Activated T-helper 1 cell treated with anti-CD3 and anti-CD28 coated beads, Interleukin-12 subunit alpha, Interleukin-12 subunit beta, Interleukin-2, Interleukin-4 antibody, amounts not matched to agents 30 ng/mL and 10 ng/mL and 1 ng/mL, durations not matched to agents 14 hours and 24 hours and 36 hours (primary cell): ENCODE data around the gene ISLR. TPM values are rescaled to one million over a fixed set of nuclear protein-coding genes. Genes with fewer than 3 reads are reported as not detected.
A peak's percentile ranks its signal among the peaks of the same experiment; 100 is the strongest.

Source experiments
- DNase-seq: peaks from one replicate; pipeline ENCODE4 v3.0.0; 2021; ENCODE audit warnings: low spot score
- H3K27ac Mint-ChIP-seq: one replicate; pipeline ENCODE4 v1.8.0; 2021; ENCODE audit warnings: mild to moderate bottlenecking, mixed read lengths
- H3K27me3 Mint-ChIP-seq: one replicate; pipeline ENCODE4 v1.8.0; 2022; ENCODE audit warnings: mild to moderate bottlenecking, moderate library complexity, mixed read lengths; ENCODE audit not compliant: insufficient read depth
- H3K36me3 Mint-ChIP-seq: one replicate; pipeline ENCODE4 v1.8.0; 2021; ENCODE audit warnings: low read depth, mixed read lengths
- H3K4me1 Mint-ChIP-seq: one replicate; pipeline ENCODE4 v1.8.0; 2021; ENCODE audit warnings: low read depth, mixed read lengths
- H3K4me3 Mint-ChIP-seq: one replicate; pipeline ENCODE4 v1.8.0; 2021; ENCODE audit warnings: mild to moderate bottlenecking, moderate library complexity, mixed read lengths
- H3K9me3 Mint-ChIP-seq: one replicate; pipeline ENCODE4 v1.8.0; 2021; ENCODE audit warnings: mixed read lengths
- intact Hi-C: fragments of 100-400 bp; cut with micrococcal nuclease; formaldehyde crosslinking; loops from one replicate; pipeline ENCODE4 v1.15.1; 2024
- total RNA-seq: library from RNA; stranded (reverse); gene quantifications from 2 replicates; pipeline ENCODE4 v1.2.3, GENCODE V29; 2022

Gene ISLR
- total RNA-seq, 1 donor from 2014 or later, result not detected

DNA sequence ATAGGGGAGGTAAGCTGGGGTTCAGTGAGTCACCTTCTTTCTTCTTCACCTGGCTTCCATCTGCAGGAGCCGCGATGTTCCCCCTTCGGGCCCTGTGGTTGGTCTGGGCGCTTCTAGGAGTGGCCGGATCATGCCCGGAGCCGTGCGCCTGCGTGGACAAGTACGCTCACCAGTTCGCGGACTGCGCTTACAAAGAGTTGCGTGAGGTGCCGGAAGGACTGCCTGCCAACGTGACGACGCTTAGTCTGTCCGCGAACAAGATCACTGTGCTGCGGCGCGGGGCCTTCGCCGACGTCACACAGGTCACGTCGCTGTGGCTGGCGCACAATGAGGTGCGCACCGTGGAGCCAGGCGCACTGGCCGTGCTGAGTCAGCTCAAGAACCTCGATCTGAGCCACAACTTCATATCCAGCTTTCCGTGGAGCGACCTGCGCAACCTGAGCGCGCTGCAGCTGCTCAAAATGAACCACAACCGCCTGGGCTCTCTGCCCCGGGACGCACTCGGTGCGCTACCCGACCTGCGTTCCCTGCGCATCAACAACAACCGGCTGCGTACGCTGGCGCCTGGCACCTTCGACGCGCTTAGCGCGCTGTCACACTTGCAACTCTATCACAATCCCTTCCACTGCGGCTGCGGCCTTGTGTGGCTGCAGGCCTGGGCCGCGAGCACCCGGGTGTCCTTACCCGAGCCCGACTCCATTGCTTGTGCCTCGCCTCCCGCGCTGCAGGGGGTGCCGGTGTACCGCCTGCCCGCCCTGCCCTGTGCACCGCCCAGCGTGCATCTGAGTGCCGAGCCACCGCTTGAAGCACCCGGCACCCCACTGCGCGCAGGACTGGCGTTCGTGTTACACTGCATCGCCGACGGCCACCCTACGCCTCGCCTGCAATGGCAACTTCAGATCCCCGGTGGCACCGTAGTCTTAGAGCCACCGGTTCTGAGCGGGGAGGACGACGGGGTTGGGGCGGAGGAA is 40.5 kb upstream of the ISLR start:
- H3K27ac Mint-ChIP-seq, result peak overlapping the region; percentile 55
- H3K36me3 Mint-ChIP-seq, result no peaks in the 10 kb centered on the region
- H3K27me3 Mint-ChIP-seq, result peaks cover 78% of the 10 kb centered on the region
- intact Hi-C loops, result no loop called here
- H3K9me3 Mint-ChIP-seq, result no peaks in the 10 kb centered on the region
- no peak for DNase-seq
- H3K4me3 Mint-ChIP-seq, result no peak overlapping the region
- H3K4me1 Mint-ChIP-seq, result peaks cover 23% of the 10 kb centered on the region

DNA sequence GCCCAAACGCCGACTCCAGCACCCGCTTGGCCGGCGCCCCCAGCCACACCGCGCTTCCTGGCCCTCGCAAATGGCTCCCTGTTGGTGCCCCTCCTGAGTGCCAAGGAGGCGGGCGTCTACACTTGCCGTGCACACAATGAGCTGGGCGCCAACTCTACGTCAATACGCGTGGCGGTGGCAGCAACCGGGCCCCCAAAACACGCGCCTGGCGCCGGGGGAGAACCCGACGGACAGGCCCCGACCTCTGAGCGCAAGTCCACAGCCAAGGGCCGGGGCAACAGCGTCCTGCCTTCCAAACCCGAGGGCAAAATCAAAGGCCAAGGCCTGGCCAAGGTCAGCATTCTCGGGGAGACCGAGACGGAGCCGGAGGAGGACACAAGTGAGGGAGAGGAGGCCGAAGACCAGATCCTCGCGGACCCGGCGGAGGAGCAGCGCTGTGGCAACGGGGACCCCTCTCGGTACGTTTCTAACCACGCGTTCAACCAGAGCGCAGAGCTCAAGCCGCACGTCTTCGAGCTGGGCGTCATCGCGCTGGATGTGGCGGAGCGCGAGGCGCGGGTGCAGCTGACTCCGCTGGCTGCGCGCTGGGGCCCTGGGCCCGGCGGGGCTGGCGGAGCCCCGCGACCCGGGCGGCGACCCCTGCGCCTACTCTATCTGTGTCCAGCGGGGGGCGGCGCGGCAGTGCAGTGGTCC is 39.7 kb upstream of the ISLR start:
- no peaks in the 10 kb centered on the region for H3K36me3 Mint-ChIP-seq
- H3K27me3 Mint-ChIP-seq, result peaks cover 79% of the 10 kb centered on the region
- peak overlapping the region; percentile 40 for H3K27ac Mint-ChIP-seq
- intact Hi-C loops, result no loop called here
- no peak overlapping the region for H3K4me3 Mint-ChIP-seq
- H3K9me3 Mint-ChIP-seq, result no peaks in the 10 kb centered on the region
- peaks cover 23% of the 10 kb centered on the region for H3K4me1 Mint-ChIP-seq
- no peak for DNase-seq

DNA sequence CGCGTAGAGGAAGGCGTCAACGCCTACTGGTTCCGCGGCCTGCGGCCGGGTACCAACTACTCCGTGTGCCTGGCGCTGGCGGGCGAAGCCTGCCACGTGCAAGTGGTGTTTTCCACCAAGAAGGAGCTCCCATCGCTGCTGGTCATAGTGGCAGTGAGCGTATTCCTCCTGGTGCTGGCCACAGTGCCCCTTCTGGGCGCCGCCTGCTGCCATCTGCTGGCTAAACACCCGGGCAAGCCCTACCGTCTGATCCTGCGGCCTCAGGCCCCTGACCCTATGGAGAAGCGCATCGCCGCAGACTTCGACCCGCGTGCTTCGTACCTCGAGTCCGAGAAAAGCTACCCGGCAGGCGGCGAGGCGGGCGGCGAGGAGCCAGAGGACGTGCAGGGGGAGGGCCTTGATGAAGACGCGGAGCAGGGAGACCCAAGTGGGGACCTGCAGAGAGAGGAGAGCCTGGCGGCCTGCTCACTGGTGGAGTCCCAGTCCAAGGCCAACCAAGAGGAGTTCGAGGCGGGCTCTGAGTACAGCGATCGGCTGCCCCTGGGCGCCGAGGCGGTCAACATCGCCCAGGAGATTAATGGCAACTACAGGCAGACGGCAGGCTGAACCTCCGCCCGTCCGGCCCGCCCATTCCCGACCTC is 39.0 kb upstream of the ISLR start:
- Mint-ChIP-seq H3K36me3 (no peaks in the 10 kb centered on the region), H3K9me3 (no peaks in the 10 kb centered on the region), H3K4me3 (no peak overlapping the region), H3K27me3 (peaks cover 75% of the 10 kb centered on the region), H3K27ac (peak overlapping the region; percentile 18), H3K4me1 (peaks cover 23% of the 10 kb centered on the region)
- no peak for DNase-seq
- intact Hi-C loops, result no loop called here

DNA sequence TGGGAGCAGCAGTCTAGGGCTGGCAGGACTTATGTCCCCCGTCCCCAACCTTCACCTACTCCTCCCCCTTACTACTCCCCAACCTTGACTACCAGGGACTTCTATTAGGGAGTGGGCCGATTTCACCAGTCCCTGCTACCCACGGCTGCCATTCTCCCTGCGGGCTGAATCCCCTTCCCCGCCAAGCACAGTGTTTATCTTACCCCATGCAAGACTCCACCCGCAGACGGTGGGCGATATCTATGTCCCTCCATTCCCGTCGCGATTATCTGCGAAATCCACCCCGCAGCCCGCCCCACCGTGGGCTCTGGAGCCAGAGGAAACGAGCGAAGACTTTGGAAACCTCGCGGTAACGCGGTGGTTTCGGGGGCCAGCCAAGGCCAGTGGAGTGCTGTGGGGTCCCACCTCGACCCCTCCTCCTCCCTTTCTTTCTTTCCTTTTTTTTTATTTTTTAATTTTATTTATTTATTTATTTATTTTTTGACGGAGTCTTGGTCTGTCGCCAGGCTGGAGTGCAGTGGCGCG is 38.4 kb upstream of the ISLR start:
- peaks cover 18% of the 10 kb centered on the region for H3K4me1 Mint-ChIP-seq
- intact Hi-C loops, result no loop called here
- DNase-seq, result no peak
- H3K9me3 Mint-ChIP-seq, result no peaks in the 10 kb centered on the region
- peaks cover 73% of the 10 kb centered on the region for H3K27me3 Mint-ChIP-seq
- H3K27ac Mint-ChIP-seq, result peak overlapping the region; percentile 61
- H3K4me3 Mint-ChIP-seq, result no peak overlapping the region
- no peaks in the 10 kb centered on the region for H3K36me3 Mint-ChIP-seq

DNA sequence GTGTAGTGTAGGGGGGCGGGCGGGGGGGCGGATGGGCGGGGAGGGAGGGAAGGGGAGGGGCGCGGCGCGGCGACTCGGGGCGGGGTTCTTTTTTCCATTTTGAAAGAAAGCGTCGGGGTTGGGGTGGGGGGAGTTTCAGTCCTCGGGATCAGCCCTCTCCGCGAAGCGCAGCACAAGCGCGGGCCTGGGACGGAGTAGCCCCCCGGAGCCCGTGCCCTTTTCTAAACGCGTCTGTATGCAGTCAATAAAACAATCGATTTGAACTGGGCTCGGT is 37.0 kb upstream of the ISLR start:
- Mint-ChIP-seq H3K9me3 (no peaks in the 10 kb centered on the region), H3K4me3 (peak overlapping the region; percentile 52), H3K27ac (peak overlapping the region; percentile 40), H3K27me3 (peaks cover 68% of the 10 kb centered on the region), H3K4me1 (peaks cover 18% of the 10 kb centered on the region), H3K36me3 (no peaks in the 10 kb centered on the region)
- DNase-seq, result no peak
- intact Hi-C loops, result no loop called here

DNA sequence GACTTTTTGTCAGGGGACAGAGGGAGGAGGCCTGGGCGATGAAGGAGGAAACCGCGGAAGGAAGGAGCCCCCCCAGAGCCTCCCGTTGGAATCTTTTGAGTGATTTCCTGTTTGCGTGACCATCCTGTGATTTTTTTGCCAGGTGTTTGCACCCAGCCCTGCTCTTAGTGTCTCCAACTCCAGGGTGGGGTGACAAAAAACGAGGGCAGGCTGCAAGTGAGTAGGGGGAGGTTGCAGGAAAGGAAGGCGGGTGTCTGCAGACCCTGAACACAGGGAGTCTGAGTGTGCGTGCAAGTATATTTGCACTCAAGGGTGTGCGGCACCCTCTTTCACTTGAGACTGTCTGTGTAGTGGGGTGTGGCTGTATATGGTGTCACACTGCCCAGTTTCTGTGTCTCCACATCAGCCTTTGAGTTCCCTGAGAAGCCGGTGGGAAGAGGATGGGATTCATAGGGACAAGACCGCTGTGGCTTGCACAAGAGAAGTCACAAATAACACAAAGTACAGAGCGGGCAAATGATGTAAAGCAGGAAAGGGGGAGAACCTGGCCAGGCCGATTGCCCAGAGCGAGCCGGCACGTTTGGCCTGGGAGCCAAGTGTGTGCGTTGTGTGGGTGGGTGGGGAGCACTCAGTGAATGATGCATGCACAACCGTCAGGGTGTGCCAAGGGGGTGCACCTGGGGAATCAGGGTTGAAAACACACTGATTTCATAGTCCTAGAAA is 36.5 kb upstream of the ISLR start:
- no peak for DNase-seq
- peak overlapping the region; percentile 52 for H3K4me3 Mint-ChIP-seq
- peaks cover 63% of the 10 kb centered on the region for H3K27me3 Mint-ChIP-seq
- no peaks in the 10 kb centered on the region for H3K9me3 Mint-ChIP-seq
- peaks cover 14% of the 10 kb centered on the region for H3K4me1 Mint-ChIP-seq
- H3K36me3 Mint-ChIP-seq, result no peaks in the 10 kb centered on the region
- intact Hi-C loops, result no loop called here
- H3K27ac Mint-ChIP-seq, result peak overlapping the region; percentile 40

DNA sequence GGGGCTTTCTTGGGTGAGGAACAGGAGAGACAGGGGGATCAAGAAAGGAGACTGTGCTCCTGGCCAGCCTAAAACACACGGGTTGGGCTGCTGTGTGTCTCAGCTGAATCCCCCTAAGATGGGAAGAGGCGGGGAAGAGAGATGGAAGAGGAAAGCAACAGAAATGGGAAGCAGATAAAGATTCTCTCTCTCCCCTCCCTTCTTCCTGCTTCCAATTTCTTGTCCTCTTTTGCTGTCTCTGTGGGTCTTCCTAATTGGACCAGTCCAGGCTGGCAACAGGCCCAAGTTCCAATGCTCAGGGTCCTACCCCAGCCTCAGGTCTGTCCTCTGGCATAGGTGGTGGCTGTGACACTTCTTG is 36.0 kb upstream of the ISLR start:
- Mint-ChIP-seq H3K4me3 (no peak overlapping the region), H3K4me1 (peaks cover 10% of the 10 kb centered on the region), H3K27ac (no peak overlapping the region), H3K9me3 (no peaks in the 10 kb centered on the region), H3K27me3 (peaks cover 61% of the 10 kb centered on the region), H3K36me3 (no peaks in the 10 kb centered on the region)
- intact Hi-C loops, result no loop called here
- no peak for DNase-seq

DNA sequence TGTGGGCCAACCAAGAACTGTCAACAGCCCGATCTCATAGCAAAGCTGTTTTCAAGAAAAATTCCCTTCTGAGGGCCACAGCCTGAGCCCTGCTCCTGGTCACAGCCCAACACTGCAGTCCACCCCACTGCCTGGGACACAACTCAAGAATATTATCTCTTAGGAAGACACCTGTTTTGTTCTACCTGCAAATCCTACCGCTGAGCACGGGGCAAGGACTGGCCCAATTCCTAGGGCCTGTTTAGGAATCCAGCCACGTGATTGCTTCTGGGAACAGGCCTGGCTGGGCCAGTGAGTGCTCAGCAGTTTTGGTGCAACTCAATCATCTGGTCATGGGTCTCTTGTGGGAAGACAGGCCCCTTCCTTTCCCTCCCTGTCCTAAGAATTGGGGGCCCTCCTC is 34.9 kb upstream of the ISLR start:
- Mint-ChIP-seq H3K36me3 (no peaks in the 10 kb centered on the region), H3K4me3 (no peak overlapping the region), H3K9me3 (no peaks in the 10 kb centered on the region), H3K4me1 (peaks cover 10% of the 10 kb centered on the region), H3K27ac (no peak overlapping the region), H3K27me3 (peaks cover 55% of the 10 kb centered on the region)
- no peak for DNase-seq
- intact Hi-C loops, result no loop called here

DNA sequence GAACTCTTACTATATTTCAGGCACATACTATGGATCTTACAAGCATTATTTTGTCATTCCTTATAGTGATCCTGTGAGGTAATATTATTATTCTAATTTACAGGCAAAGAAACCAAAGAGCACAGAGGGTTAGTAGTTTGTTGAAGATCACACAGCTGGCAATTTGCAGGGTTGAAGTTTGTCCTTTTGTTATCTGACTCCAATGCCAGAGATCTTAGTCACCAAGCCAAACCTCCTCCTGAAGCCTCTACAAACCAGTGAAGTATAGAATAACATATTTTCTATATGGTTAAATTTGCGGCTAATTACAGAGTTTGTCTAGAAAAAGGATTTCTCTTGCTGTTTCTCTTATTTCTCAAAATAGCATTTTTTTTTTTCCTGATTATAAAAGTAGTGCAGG is 31.9 kb upstream of the ISLR start:
- Mint-ChIP-seq H3K27ac (no peak overlapping the region), H3K27me3 (peaks cover 44% of the 10 kb centered on the region), H3K4me3 (no peak overlapping the region), H3K9me3 (no peaks in the 10 kb centered on the region), H3K36me3 (no peaks in the 10 kb centered on the region), H3K4me1 (peaks cover 9% of the 10 kb centered on the region)
- no peak for DNase-seq
- intact Hi-C loops, result loop anchor here (2.0 kb wide), 1 partner anchor 15 kb away; no protein-coding TSS in a partner anchor

DNA sequence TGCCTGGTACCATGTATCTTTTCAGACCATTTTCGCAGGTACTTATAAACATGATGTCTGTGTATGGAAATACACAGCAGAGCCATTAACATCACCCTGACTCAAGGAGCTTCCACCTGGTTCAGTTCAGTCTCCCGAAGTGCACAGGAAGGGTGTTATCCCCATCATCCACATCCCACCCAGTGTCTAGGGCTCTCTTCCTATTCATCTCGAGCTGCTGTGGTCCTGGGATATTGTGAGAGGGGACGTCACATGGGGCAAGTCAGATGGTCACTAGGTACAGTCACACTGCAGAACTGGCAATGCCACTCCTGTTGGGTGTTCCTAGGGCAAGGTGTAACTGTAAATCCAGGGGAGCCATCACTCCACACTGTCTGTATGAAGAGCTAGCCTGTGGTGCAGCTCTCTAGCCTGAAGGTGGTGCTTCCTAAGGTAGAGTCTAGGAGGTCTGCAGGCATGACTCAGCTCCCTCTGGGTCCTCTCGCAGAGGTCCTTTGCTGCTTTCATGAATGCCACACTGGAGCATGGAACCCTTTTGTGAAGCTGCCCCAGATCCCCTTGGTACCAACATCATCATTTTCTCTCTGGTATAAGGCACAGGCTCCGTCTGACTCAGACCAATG is 29.2 kb upstream of the ISLR start:
- peaks cover 33% of the 10 kb centered on the region for H3K27me3 Mint-ChIP-seq
- H3K27ac Mint-ChIP-seq, result no peak overlapping the region
- H3K4me1 Mint-ChIP-seq, result no peaks in the 10 kb centered on the region
- H3K4me3 Mint-ChIP-seq, result no peak overlapping the region
- no peaks in the 10 kb centered on the region for H3K36me3 Mint-ChIP-seq
- no peaks in the 10 kb centered on the region for H3K9me3 Mint-ChIP-seq
- DNase-seq, result no peak
- intact Hi-C loops, result no loop called here

DNA sequence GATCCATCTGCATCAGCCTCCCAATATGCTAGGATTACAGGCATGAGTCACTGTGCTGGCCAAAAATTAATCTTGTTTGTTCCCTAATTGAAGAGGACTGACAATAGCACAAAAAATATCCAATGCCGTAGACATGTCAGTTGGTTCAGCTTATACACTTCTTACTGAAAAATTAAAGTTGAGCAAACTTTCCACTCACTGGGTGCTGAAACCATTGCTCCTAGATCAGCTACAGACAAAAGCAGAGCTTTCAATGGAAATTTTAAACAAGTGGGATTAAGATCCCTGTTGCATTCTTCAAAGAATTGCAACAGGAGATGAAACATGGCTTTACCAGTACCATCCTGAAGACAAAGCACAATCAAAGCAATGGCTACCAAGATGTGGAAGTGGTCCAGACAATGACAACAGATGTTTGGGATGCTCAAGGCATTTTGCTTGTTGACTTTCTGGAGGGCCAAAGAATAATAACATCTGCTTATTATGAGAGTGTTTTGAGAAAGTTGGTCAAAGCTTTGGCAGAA is 27.2 kb upstream of the ISLR start:
- Mint-ChIP-seq H3K27ac (no peak overlapping the region), H3K4me3 (no peak overlapping the region), H3K4me1 (no peaks in the 10 kb centered on the region), H3K36me3 (no peaks in the 10 kb centered on the region), H3K27me3 (peaks cover 23% of the 10 kb centered on the region), H3K9me3 (no peaks in the 10 kb centered on the region)
- intact Hi-C loops, result no loop called here
- DNase-seq, result no peak

DNA sequence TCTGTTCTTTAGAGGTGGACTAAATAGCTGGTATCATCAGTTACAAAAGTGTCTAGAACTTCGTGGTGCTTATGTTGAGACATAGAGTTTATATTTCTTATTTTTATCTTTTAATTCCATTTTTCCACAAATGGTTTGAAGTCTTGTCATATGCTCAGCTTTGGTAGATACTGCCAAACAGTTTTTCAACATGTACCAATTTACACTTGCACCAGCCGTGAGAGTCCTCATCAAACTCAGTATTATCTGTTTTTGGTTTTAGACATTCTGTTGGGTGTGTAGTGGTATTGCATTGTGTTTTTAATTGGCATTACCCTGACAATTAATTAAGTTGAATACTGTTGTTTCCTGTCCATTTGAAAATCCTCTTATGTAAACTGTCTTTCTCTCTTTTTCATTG is 26.5 kb upstream of the ISLR start:
- Mint-ChIP-seq H3K4me1 (no peaks in the 10 kb centered on the region), H3K27ac (no peak overlapping the region), H3K9me3 (no peaks in the 10 kb centered on the region), H3K4me3 (no peak overlapping the region), H3K36me3 (no peaks in the 10 kb centered on the region), H3K27me3 (peaks cover 25% of the 10 kb centered on the region)
- intact Hi-C loops, result no loop called here
- no peak for DNase-seq
